Measurements from ENCODE around the gene ITSN1. TPM values are rescaled to one million over a fixed set of nuclear protein-coding genes. Genes with fewer than 3 reads are reported as not detected.
A peak's percentile ranks its signal among the peaks of the same experiment; 100 is the strongest.
"Not testable (repeated sequence)": the region's sequence is repeated elsewhere in the genome, so short reads cannot be mapped to it uniquely, and the experiment has no call there.

ITSN1 gene
- total RNA-seq = 1 to 10 TPM; 3.8 to 4.3 TPM

DNA sequence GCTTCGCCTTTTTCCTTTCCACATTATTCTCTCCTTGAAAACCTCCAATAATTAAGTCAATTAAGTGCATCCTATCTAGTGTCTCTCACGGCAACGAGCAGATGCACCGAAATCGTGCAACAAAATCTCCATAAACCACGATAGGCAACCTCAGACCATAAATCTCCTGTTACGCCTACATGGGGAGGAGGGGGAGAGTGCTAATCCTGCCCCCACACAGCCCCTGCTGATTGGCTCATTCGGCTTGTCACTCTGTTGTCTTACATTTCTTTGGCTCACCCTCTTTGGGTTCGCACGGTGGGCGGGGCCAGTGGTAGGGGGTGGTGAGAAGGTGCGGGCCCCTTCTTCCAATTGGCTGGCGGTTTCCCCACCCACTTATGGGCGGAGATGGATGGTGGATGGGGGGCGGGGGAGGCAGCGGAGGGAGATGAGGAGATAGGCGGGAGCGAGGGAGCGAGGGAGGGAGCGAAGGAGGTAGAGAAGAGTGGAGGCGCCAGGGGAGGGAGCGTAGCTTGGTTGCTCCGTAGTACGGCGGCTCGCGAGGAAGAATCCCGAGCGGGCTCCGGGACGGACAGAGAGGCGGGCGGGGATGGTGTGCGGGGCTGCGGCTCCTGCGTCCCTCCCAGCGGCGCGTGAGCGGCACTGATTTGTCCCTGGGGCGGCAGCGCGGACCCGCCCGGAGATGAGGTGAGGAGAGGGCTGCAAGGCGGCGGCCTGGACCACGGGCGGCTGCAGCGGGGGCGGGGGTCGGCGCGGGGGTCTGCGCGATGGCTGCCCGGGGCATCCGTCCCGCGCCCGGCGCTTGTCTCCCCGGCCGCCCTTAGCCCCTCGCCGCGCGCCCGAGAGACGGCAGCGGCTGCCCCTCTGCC lies at the start of gene ITSN1:
ITSN1 (plus strand) TSS at position 475 of the 869 bp plus-strand sequence. CDS start 76,328 bp downstream, outside the sequence.
- H3K4me1 Mint-ChIP-seq = peaks cover 9% of the 10 kb centered on the region
- H3K27ac Mint-ChIP-seq = peak within 1 kb of the TSS; percentile 96
- ATAC-seq (replicated peaks) = peak; percentile 91
- no peaks in the 10 kb centered on the region for H3K9me3 Mint-ChIP-seq
- H3K4me3 Mint-ChIP-seq = peak within 1 kb of the TSS; percentile 86
- no peaks in the 10 kb centered on the region for H3K36me3 Mint-ChIP-seq (ENCODE audit: low read depth)
- peaks cover 6% of the 10 kb centered on the region for H3K27me3 Mint-ChIP-seq

DNA sequence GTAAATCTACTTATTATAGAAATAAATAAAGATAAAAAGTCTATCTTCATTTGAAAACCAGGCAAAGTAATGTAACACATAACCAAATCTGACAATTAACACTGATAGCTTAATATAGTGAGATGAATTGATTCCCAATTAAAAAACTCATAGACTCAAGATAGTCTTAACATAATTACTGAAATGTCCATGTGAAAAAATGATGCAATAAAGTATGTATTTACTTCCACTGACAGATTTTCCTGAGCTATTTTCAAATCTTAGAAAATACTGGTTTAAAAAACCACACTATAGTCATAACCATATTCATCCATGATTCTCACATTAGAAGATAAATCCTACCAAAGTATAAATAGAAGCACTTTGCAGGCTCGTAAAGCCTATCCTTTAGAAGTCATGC lies 44.2 kb upstream of the ITSN1 start:
- no peak for ATAC-seq (replicated peaks)
- Mint-ChIP-seq H3K27me3 (no peaks in the 10 kb centered on the region), H3K9me3 (no peaks in the 10 kb centered on the region), H3K4me3 (no peak overlapping the region), H3K4me1 (no peaks in the 10 kb centered on the region), H3K27ac (no peak overlapping the region), H3K36me3 (ENCODE audit: low read depth) (peaks cover 82% of the 10 kb centered on the region)

DNA sequence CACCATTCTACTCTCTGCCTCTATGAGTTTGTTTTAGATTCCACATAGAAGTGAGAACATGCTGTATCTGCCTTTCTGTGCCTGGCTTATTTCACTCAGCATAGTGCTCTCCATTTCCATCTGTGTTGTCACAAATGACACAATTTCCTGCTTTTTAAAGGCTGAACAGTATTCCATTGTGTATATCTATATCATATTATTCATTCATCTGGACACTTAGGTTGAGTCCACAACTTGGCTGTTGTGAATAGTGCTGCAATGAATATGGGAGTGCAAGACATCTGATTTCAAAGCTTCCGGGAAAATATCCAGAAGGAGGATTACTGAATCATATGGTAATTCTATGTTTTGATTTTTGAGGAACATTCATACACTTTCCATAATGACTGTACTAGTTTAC lies 33.7 kb upstream of the ITSN1 start:
- H3K9me3 Mint-ChIP-seq = no peaks in the 10 kb centered on the region
- no peaks in the 10 kb centered on the region for H3K27me3 Mint-ChIP-seq
- H3K4me3 Mint-ChIP-seq = no peak overlapping the region
- H3K4me1 Mint-ChIP-seq = peaks cover 5% of the 10 kb centered on the region
- ATAC-seq (replicated peaks) = no peak
- H3K36me3 Mint-ChIP-seq (ENCODE audit: low read depth) = peaks cover 52% of the 10 kb centered on the region
- H3K27ac Mint-ChIP-seq = peak overlapping the region; percentile 28

DNA sequence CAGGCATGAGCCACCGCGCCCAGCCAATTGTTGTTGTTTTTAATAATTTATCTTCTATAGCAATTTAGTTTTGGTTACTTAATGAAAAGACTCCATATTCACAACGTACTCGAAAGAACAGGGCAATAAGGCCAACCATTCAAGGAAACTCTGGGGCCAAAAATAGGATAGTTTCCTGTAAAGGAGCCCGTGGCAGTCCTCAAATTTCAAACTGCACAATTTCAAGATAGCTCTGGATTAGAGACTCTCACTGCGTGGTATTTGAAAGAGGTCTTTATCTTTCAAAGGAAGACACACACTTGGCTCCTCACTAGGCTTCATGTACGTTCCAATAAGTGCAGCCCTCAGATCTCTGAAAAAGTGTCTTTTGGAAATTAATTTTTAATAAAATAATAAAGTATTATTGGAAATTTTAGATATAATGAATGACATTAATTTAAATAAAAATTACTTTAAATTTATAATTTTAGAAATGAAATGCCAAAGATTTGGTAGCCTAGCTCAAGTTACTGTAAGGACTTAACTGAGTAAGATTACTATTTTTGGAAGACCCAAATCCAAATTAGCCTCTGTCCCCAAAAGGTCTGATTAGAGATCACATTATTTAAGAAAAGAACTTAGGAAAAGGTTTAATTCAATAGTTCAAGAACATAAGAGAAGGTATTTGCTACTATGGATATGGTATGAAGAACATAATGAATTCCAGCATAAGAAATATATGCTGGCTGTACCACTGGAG lies 31.1 kb upstream of the ITSN1 start:
- ATAC-seq (replicated peaks) = no peak
- no peaks in the 10 kb centered on the region for H3K4me1 Mint-ChIP-seq
- H3K9me3 Mint-ChIP-seq = no peaks in the 10 kb centered on the region
- no peak overlapping the region for H3K4me3 Mint-ChIP-seq
- no peaks in the 10 kb centered on the region for H3K27me3 Mint-ChIP-seq
- H3K27ac Mint-ChIP-seq = no peak overlapping the region
- H3K36me3 Mint-ChIP-seq (ENCODE audit: low read depth) = peaks cover 64% of the 10 kb centered on the region

DNA sequence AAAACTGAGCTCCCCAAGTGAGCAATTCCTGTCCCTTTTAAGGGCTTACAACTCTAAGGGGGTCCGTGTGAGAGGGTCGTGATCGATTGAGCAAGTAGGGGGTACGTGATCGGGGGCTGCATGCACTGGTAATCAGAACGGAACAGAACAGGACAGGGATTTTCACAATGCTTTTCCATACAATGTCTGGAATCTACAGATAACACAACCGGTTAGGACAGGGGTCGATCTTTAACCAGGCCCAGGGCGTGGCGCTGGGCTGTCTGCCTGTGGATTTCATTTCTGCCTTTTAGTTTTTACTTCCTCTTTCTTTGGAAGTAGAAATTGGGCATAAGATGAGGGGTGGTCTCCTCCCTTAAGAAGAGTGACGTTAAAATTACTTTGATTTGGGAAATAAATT lies 24.7 kb upstream of the ITSN1 start:
- not testable (repeated sequence) for H3K9me3 Mint-ChIP-seq; H3K27me3 Mint-ChIP-seq; ATAC-seq (replicated peaks); H3K4me3 Mint-ChIP-seq; H3K4me1 Mint-ChIP-seq; H3K27ac Mint-ChIP-seq
- peaks cover 78% of the 10 kb centered on the region for H3K36me3 Mint-ChIP-seq (ENCODE audit: low read depth)

DNA sequence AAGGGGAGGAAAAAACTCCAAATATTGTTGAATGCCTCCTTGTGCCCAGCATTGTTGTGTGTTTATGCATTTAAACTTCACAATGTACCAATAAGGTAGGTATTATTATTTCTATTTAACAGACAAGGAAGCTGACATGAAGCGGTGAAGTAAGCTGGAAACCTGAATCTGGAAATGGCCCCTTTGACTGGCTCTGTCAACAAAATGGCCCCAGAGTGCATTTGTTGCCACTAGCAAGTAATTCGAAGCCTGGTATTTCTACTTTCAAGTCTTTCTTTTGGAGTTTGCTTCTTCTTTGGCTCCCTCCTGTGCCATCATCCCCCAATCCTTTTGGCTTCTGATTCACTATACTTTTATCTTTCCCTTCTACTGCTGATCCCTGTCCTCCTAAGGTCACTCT lies 23.9 kb upstream of the ITSN1 start:
- H3K27ac Mint-ChIP-seq = no peak overlapping the region
- H3K27me3 Mint-ChIP-seq = no peaks in the 10 kb centered on the region
- ATAC-seq (replicated peaks) = no peak
- H3K4me3 Mint-ChIP-seq = no peak overlapping the region
- H3K36me3 Mint-ChIP-seq (ENCODE audit: low read depth) = peaks cover 77% of the 10 kb centered on the region
- H3K9me3 Mint-ChIP-seq = no peaks in the 10 kb centered on the region
- no peaks in the 10 kb centered on the region for H3K4me1 Mint-ChIP-seq

DNA sequence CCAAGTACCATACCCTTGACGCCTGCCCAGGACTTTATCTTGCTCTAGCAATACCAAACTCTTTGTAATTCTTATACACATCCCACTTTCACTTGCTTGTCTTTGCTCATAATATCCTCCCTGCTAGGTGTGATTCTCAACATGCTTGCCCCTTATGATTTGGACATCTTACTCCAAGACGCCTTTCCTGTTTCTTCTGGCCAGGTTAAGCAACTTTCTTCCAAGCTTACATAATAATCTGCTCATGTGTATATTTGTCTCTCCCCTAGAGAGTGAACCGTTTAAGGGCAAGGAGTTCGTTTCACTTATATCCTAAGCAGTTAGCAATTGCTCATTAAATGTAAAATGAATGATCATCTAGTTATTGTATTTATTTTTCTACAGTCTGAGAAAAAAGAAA lies 22.6 kb upstream of the ITSN1 start:
- Mint-ChIP-seq H3K36me3 (ENCODE audit: low read depth) (peaks cover 77% of the 10 kb centered on the region), H3K9me3 (no peaks in the 10 kb centered on the region), H3K4me1 (no peaks in the 10 kb centered on the region), H3K27ac (no peak overlapping the region), H3K27me3 (no peaks in the 10 kb centered on the region), H3K4me3 (no peak overlapping the region)
- ATAC-seq (replicated peaks) = no peak

DNA sequence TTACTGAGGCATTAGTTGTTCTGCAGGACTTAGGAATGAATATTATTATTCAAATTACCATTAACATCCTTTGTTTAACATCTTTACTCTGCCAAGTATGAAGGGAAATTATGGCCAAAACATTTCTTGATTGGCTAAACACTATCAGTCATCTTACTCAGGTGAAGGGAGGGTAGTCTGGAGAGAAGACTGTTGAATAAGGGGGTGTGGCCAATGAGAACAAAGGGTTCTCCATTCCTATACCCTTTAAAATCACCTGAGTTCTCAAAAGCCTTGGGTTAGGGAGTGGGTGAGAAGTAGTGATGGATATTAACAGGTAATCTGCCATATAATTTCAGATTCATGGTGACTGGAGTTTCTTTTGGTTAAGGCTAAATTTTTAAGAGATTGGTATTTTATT lies 20.0 kb upstream of the ITSN1 start:
- Mint-ChIP-seq H3K4me3 (no peak overlapping the region), H3K9me3 (no peaks in the 10 kb centered on the region), H3K27me3 (no peaks in the 10 kb centered on the region), H3K36me3 (ENCODE audit: low read depth) (peaks cover 58% of the 10 kb centered on the region), H3K27ac (no peak overlapping the region), H3K4me1 (no peaks in the 10 kb centered on the region)
- no peak for ATAC-seq (replicated peaks)

DNA sequence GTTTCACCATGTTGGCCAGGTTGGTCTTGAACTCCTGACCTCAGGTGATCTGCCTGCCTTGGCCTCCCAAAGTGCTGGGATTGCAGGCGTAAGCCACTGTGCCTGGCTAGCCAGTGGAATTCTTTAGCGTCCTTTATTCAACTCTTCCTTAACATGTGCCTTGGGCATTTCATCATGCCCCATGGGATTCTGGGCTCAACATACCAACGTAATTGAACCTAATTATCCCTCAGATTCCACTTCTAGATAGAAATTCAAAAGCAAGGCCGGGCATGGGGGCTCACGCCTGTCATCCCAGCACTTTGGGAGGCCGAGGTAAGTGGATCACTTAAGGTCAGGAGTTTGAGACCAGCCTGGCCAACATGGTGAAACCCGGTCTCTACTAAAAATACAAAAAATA lies 16.1 kb upstream of the ITSN1 start:
- H3K36me3 Mint-ChIP-seq (ENCODE audit: low read depth) = peaks cover 65% of the 10 kb centered on the region
- not testable (repeated sequence) for H3K4me1 Mint-ChIP-seq; H3K9me3 Mint-ChIP-seq; H3K4me3 Mint-ChIP-seq; ATAC-seq (replicated peaks); H3K27me3 Mint-ChIP-seq; H3K27ac Mint-ChIP-seq

DNA sequence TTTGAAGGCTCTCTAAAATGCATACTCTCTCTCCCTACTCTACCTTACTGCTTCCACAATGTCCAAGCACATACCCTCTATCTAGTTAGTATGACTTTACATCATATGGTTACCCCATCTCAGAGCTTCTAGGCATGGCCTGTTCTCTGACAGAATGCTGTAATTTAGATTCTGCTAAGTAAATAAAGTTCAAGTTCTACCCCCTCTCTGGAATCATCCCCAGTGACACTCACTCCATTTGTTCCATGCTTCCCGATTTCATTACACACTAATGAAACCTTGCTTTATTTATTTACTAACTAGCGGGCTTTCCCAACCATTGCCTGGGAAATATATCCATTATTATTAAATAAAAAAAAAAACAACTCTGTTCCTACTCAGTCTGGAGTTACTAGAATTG lies 8.0 kb upstream of the ITSN1 start:
- H3K36me3 Mint-ChIP-seq (ENCODE audit: low read depth) = peaks cover 24% of the 10 kb centered on the region
- ATAC-seq (replicated peaks) = no peak
- H3K9me3 Mint-ChIP-seq = no peaks in the 10 kb centered on the region
- no peak overlapping the region for H3K27ac Mint-ChIP-seq
- H3K27me3 Mint-ChIP-seq = no peaks in the 10 kb centered on the region
- H3K4me3 Mint-ChIP-seq = no peak overlapping the region
- H3K4me1 Mint-ChIP-seq = peaks cover 8% of the 10 kb centered on the region

DNA sequence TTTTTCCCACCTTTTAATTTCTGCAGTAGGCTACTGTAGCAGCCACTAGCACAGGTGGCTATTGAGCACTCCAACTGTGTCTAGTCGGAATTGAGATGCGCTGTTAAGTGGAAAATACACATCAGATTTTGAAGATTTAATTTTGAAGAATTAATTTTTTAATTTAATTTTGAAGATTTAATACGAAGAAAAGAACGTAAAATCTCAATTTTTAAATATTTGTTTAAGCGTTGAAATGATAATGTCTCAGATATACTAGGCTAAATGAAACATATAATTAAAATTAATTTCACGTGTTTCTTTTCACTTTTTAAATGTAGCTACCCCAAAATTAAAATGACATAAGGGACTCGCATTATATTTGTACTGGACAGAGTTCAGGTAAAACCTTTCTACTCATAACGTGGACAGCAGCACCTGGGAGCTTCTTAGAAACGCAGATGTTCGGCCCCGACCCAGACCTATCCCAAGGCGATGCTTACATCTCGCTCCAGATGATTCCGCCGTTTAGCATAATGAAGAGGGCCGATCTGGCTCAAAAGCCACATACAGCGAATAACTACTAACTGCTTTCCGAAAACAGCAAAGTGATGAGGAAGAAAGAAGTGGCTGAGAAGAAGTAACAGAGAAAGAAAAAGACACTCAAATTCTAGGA lies 1.5 kb upstream of the ITSN1 start:
- ATAC-seq (replicated peaks) = no peak
- peak overlapping the region; percentile 96 for H3K27ac Mint-ChIP-seq
- peaks cover 9% of the 10 kb centered on the region for H3K4me1 Mint-ChIP-seq
- H3K36me3 Mint-ChIP-seq (ENCODE audit: low read depth) = no peaks in the 10 kb centered on the region
- H3K9me3 Mint-ChIP-seq = no peaks in the 10 kb centered on the region
- peak overlapping the region; percentile 86 for H3K4me3 Mint-ChIP-seq
- H3K27me3 Mint-ChIP-seq = peaks cover 6% of the 10 kb centered on the region

DNA sequence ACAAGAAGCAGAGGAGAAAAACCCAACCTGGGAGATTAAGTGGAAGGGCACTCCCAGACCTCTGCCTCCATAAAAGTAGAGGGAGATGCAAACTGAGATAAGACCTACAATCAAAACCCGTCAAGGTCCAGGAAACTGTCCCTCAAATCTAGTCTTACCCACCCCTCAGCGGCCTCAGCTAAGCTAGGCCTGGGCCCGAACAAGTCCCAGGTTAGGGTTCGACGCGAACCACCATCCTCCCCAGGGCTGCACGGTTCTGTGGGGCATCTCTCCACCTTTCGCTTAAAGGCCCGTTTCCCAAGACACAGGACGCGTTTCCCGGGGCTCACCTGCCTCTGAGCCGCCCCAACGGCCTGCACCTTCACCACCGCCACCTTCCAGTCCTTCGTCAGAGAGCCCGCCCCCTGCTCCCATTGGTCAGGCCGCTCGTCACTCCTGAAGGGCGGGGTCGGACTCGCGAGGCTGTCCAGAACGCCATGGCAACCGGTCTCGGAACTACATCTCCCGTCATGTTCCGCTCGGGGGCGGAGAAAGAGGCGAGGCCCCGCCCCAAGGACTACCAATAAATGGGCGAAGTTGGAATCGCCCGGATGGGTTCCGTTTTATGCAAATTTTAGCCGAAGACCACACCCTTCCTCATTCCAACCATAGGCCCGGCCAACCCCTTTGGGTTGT lies 812 bp upstream of the ITSN1 start, which contains the start of gene CRYZL1:
CRYZL1 (minus strand) TSS at position 390 of the 675 bp plus-strand sequence. CDS start 10,190 bp downstream, outside the sequence.
- peak; percentile 84 for ATAC-seq (replicated peaks)
- Mint-ChIP-seq H3K27ac (peak within 1 kb of the TSS; percentile 96), H3K4me3 (peak within 1 kb of the TSS; percentile 86), H3K36me3 (ENCODE audit: low read depth) (no peaks in the 10 kb centered on the region), H3K4me1 (peaks cover 9% of the 10 kb centered on the region), H3K9me3 (no peaks in the 10 kb centered on the region), H3K27me3 (peaks cover 6% of the 10 kb centered on the region)

DNA sequence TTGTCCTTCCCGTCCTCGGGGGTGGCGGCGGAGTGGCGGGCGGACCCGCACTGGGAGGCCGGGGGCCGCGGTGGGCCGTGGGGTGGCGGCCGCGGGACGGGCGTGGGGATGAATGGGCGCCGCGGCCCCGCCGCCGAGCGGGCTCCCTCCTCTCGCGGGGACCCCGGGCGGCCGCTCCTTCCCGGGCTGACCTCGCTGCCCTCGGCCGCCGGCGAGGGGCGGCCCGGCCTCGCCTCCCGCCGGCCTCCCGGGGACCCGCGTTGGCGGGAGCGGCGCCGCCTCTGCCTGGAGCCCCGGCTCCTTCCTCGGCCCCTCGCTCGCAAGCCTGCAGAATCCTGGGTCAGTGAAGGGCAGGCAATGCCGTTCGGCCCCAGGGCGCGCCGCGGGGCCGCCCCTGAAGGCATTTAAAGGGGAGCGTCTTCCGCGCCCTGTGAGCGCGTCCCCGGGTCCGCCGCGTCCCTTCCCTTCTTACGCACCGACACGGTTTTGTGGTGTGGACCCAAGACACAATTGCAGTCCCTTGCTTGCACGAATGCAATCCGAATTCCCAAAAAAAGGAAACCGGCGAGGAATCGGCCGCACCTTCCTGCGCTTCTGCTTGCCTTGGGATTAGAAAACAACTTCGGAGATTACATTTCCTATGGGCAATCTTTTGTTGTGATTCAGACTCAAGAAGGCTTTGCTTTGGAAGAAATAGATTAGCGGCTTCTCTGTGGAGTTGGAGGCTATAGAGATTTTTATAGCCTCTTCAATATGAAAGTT lies 776 bp downstream of the ITSN1 start:
- no peak for ATAC-seq (replicated peaks)
- peak overlapping the region; percentile 30 for H3K27ac Mint-ChIP-seq
- peaks cover 6% of the 10 kb centered on the region for H3K4me1 Mint-ChIP-seq
- H3K36me3 Mint-ChIP-seq (ENCODE audit: low read depth) = no peaks in the 10 kb centered on the region
- peak overlapping the region; percentile 86 for H3K4me3 Mint-ChIP-seq
- H3K9me3 Mint-ChIP-seq = no peaks in the 10 kb centered on the region
- H3K27me3 Mint-ChIP-seq = peaks cover 6% of the 10 kb centered on the region
